LNCAP (cell line): ENCODE results near the gene ASIC2.

Experiments
- TF ChIP-seq, protein P1 (sequence below): fragments of 450-650 bp; IDR thresholded peaks from 2 replicates; pipeline ENCODE4 v1.5.1; 2017; ENCODE audit warnings: mild to moderate bottlenecking

Gene ASIC2

DNA sequence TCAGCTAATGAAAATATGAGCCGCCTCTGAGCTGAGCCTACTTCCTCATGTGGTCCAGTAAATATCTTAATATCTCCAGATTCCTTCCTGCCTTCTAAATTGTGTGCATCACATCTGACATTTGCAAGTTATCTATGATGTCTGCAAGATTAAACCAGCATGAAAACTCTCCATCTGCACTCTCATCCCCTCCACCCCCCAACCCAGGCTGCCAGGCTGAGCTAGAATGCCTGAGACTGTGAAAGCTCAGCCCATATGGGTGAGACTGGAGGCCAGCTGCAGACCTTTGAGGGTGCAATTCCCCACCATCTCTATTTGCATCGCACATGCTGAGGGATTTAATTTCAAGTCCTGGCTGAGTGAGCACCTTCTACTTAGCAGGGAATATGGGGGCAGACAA lies 82.8 kb downstream of the ASIC2 start:
- TF ChIP-seq, protein P1, sequence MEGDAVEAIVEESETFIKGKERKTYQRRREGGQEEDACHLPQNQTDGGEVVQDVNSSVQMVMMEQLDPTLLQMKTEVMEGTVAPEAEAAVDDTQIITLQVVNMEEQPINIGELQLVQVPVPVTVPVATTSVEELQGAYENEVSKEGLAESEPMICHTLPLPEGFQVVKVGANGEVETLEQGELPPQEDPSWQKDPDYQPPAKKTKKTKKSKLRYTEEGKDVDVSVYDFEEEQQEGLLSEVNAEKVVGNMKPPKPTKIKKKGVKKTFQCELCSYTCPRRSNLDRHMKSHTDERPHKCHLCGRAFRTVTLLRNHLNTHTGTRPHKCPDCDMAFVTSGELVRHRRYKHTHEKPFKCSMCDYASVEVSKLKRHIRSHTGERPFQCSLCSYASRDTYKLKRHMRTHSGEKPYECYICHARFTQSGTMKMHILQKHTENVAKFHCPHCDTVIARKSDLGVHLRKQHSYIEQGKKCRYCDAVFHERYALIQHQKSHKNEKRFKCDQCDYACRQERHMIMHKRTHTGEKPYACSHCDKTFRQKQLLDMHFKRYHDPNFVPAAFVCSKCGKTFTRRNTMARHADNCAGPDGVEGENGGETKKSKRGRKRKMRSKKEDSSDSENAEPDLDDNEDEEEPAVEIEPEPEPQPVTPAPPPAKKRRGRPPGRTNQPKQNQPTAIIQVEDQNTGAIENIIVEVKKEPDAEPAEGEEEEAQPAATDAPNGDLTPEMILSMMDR: no peak

GRCh38 chr17:33209671-33210070 lies 83.4 kb downstream of the ASIC2 start:
- TF ChIP-seq, protein P1: no peak

DNA sequence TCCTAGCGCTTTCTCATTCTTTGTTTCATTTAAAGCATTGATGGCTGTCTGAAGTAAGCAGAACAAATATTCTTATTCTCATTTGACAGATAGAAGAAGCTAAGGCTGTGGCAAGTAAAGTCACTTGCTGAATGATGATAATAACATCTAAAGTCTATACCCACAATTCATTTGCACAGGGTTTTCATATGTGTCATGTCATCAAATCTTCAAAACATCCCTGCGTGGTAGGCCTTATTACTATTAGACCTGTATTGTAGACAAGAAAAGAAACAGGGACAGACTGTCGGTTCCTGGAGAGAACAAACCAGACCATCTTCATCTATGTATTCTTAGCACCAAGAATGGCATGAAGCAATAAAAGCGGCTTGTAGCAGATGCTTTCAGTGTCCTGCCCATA lies 85.9 kb downstream of the ASIC2 start:
- TF ChIP-seq, protein P1: no peak

DNA sequence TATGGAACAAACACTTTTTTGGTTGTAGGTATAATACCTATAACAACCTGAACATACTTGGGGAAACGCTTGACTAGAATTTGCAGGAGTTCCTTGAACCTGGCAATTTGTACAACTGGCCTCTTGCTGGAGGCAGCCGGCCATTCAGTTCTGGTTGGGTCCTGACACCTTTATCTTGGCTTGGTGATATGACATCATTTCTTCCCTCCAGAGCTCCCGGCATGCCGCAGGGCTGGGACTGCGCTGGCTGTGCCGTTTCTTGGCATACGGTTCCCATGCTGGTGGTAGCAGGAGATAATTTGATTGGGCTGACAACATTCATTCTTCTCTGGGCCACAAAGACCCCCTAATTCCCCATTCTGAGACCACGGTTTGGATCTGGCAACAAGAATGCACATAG lies 87.5 kb downstream of the ASIC2 start:
- TF ChIP-seq, protein P1: no peak

DNA sequence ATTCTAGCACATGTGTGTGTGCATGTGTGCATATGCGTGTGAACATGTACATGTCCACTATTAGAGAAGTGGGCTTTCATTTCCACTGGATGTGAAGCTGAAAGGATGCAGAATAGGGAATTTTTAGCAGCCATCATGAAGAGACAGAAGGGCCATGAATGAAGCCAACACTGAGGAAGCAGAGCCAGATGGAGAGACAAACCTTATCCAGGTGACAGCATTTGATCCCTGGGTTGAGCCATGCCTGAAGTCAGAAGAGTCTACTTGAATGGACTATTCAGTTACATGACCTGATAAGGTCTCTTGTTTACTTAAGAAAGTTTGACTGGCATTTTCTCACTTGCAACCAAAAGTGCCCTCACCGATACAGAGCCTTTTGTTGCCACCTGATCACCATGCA lies 88.4 kb downstream of the ASIC2 start:
- TF ChIP-seq, protein P1: no peak

GRCh38 chr17:33204156-33204555 lies 88.9 kb downstream of the ASIC2 start:
- TF ChIP-seq, protein P1: no peak

GRCh38 chr17:33202796-33203495 lies 90.1 kb downstream of the ASIC2 start:
- TF ChIP-seq, protein P1: no peak

DNA sequence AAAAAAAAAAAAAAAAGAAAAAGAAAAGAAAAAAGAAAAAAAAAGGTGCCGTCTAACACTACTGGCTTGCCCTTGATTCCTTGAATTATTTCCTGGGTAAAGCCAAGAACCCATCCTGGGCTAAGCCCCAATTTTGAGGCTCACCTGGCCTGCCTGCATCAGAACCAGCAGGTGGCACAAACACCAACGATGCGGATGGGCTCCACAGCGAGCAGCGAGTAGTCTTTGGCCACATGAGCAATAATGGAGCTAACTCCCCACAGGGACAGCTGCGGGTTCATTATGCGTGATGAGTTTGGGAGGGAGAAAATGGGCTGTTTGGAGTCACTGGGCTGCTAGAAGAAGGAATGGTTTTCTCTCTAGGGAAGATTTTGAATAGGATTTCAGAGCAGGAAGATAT lies 91.1 kb downstream of the ASIC2 start:
- TF ChIP-seq, protein P1: peak; percentile 22; the same call in 1 of the 2 replicates
